G401.6 (cell line): Measurements from ENCODE around the gene OGFOD2.

Source experiments
- FAIRE-seq: peaks from 2 replicates; lab custom pipeline; 2012; peaks lifted over from hg19 to GRCh38; lab: Jason Lieb, UNC

The OGFOD2 gene

DNA sequence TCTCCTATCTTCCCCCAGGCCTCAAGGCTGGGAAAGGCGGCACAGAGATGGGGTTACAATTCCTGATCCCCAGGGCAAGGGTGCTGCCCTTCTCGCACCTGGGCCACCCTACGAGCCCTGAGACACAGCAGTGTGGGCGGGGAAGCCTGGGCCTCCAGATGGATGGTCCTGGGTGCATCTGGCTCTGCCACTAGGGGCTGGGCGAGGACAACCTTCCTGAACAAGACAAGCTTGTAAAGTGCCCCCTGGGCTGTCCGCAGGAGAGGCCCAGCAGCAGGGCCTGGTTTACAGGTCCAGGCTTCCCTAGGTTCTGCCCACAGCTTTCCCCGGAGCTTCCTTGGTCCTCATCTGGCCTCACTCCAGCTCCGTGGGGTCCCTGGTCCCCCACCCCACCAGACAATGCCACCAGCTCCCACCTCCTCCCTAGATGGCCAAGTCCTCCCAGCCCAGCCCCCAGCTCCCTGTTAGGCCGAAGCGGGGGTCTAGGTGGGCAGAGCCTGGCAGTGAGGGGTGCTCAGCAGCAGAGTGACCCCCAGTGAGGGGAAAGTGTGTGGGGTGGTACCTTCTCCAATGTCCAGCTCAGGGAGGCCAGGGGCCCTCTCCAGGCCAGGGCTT is 14.3 kb downstream of the OGFOD2 start:
- no peak for FAIRE-seq

DNA sequence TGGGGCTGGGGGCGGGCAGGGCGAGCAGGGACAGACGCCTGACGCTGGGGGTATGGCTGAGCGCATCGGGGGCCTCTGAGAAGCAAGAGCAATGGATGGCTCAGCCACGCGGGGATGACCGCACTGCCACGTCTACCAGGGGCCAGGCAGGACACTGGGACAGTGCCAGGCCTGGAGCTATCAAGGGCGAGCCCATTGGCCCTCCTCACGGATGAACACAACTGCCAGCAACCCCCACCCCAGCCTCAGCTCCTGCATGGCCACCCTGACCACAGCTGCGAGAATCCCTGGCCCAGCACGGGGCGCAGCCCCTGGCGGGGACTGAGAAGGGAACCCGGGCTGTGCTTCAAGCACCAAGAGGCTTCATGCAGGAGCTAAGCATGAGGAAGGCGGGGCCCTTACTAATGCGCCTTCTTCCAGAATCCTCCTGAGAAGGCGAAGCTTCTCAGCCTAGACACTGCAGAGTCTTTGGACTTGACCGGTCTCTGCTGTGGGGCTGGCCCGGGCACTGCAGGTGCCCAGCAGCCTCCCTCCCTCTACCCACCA is 14.9 kb downstream of the OGFOD2 start:
- no peak for FAIRE-seq

DNA sequence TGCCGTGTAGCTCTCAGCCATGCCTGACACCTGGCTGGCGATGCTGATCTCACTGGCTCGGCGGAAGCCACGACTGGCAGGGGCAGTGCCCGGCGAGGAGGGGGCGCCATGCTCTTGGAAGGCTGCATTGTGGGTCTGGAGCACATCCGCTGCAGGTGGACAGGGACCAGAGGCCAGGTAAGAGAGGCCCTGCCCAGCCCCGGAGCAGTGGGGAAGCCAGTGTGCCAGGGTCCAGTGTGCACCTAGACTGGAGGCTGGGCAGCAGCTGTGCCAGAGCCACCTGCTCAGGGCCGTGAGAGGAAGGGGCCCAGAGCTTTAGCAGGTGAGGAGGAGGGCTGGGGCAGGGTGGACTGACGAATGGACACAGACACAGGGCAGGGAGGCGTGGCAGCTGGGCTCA is 15.5 kb downstream of the OGFOD2 start:
- no peak for FAIRE-seq

DNA sequence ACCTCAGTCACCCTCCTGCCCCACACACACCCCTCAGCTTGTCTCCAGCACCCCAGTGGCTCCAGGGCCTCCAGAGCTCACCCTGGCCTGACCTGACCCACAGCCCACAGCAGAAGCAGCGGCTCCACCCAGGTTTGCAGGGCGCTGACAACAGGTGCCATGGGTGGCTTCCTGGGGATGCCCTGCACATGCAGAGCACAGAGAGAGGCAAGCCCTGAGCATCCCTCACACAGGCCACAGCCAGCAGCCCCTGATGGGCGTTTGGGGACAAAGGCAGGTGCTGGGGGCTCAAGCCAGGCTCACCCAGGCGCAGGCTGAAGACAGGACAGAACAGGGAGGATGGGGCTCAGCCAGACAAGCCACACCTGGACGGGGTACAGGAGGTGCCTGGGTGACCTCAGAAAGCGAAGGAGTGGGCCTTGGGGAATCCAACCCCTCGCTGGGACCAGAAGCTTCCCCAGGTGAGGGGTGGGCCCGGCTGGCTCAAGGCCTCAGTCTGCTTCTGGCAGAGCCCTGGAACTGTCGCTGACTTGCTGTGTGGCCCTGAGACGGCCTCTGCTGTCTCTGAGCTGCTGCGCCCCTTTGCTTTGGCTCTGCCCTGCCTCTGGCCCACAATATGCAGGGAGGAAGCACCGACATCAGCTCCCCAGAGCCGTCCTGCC is 16.0 kb downstream of the OGFOD2 start:
- no peak for FAIRE-seq

DNA sequence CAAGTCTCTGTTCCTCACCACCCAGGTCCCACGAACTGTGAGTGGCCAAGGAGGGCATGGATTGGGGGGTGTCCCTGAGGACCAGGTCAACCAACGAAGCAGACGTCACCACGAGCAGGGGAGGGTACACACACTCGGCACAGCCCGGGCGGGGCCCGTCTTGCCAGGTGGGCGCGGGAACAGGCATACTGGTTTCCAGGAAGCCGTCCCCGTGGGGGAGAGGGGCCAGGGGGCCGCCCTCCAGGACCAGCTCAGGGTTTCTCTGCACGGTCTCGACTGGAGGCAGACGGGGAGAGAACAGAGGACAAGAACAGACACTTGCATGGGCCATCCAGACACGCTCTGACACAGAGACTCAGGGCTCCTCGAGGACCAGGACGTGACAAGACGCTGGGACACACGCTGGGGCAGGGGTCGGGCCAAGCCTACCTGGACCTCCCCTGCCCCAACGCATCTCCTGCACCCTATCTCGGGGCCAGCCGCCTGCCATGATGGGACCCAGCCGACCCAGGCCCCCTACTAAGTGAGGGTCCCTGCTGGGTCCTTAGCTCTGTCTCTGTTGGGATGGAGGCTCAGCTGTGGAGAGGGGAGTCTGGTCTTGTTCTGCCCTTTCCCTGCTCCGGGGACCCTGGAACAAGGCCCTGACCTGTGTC is 16.7 kb downstream of the OGFOD2 start:
- FAIRE-seq, result no peak

DNA sequence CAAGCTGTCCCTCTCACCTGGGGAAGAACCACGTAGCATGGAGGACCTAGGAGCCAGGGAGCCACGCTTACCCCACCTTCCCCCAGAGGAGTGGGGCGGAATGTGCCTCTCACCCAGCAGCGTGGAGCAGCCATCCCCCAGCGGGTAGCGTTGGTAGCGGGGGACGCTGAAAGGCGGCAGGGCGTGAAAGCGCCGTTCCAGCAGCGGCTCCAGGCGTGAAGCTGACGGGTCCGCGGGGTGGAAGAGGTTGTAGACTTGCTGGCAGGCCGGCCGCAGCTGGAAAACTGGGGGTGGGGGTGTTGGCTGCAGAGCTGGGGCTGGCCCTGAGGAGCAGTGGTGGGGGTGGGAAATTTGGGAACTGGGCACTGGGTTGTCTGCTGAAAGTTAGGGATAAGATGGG is 17.3 kb downstream of the OGFOD2 start:
- no peak for FAIRE-seq

DNA sequence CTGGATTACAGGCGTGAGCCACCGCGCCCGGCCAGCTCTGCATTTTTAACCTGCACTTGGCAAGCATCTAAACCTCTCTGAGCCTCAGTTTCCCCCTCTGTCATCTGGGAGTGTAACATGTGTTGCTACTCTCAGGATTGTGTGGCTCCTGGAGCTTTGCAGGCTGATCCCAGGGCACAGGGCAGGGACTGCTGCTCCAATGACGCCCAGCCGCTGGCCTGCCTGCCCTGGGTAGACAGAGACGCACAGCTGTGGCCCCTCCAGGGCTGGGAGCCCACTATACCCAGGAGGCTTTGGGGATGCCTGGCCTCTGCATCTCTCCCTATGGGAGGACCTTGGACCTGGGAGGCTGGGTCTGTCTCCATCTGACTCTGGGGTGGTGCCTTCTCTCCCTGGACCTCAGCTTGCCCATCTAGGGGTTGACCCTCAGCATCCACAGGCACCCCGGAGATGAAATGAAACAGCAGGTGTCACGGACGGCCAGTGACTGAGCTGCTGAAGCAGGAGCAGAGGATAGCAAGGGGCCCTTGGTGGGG is 19.2 kb downstream of the OGFOD2 start:
- FAIRE-seq, result no peak

DNA sequence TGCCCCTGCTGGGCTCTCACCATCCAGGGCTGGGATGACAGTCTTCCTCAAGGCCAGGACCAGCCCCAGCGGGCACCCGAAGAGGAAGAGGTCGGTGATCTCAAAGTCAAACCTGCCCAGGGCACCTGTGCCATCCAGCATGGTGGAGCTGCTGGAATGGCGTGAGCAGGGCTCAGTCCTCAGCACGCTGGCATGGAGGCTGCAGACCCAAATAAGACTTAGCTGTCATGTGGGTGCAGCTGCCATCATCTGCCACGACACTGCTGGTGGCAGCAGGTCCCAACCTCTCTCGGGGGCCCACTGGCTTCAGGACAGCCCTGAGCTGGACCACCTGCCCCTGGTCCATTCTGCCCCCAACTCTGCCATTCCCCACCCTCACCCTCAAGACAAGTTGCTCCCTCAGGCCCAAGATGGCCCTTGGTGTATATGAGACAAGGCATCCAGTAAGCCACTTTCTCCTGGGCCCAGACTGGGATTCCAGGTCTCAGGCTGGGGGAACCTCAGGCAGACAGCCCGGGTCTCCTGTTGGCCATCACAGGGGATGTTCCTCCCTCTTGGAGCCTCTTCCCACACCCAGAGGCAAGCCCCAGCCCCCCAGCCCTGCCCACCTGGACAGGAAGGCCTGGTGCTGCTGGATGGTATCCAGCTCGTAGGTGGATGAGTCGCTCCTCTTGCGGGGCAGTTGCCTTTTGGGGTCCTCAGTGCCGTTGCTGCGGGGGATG is 19.9 kb downstream of the OGFOD2 start:
- no peak for FAIRE-seq

DNA sequence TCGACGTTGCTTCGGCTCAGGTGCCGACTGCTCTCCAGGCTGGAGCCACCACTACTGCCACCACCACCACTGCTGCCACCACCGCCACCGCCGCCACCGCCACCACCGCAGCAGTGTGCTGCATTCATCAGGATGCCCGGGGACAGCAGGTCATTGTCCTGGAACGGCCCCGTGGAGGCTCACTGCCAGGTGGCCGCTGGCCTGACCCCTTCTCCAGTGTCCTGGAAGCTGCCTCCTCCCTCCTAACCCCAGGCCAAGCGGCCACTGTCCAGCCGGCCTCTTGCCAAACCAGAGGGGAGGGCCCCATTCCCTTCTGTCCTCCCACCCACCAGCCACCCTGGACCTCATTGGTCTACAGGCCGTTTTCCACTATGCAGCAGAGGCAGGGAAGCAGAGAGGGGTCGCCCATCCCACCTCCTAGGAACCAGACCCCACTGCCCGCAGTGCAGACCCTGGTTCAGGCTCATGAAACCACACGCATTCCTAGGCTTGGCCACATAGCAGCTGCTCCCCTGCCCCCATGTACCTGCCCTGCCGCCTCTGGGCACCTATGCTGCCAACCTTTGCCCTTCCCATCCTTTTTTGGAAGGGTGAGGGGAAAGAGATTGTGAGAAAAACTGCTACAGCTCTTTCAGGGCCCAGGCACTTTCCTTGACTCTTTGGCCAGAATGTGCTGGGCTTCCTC is 20.6 kb downstream of the OGFOD2 start:
- no peak for FAIRE-seq

DNA sequence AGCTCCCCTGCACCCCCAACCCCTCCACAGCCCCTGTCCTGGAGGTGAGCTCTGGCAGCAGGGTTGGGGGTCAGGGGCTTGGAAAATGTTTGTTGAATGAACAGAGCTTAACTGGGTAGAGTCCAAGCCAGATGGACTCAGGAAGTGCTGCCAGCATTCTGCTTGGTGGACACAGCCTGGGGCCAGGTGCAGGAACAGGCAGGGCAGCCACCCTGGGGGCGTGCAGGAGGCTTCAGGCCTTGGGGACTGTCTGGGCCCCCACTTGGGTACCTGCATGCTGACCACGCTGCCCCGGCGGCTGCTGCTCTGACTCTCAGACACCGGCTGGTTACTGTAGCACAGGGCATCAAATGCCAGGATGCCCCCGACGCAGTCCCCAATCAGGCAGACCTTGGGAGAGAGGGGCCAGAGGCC is 21.2 kb downstream of the OGFOD2 start:
- no peak for FAIRE-seq

DNA sequence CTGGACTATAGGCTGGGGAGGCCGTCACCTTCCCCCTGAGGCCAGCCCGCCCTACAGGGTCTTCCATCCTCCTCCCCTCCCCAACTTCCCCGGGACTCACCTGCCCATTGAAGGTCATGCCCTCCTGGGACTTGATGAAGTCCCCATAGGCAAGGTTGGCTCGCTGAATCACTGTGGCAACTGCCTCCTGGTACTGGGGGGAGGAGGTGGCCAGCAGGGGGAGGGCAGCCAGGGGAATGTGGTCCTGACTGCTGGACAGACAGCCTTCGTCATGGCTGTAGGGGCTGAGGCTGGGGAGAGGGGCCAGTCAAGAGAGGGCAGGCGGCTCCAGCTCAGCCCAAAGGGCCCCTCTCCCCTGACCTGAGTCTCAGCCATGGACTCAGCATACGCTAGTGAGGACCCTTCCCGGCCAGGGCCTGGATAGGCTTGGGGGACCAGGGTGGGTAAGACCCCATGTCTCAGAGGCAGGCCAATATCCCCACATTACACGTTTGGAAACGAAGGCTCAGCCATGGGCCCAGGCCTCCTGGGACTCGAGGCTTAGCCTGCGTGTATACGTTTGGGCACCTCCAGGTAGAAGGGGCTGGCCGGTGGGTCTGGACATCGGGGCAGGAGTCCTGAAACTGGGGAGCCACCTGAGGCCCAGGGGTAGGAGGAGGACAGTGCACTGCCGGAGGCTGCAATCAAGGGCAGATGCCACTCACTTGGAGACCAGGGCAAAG is 21.7 kb downstream of the OGFOD2 start:
- FAIRE-seq, result no peak

DNA sequence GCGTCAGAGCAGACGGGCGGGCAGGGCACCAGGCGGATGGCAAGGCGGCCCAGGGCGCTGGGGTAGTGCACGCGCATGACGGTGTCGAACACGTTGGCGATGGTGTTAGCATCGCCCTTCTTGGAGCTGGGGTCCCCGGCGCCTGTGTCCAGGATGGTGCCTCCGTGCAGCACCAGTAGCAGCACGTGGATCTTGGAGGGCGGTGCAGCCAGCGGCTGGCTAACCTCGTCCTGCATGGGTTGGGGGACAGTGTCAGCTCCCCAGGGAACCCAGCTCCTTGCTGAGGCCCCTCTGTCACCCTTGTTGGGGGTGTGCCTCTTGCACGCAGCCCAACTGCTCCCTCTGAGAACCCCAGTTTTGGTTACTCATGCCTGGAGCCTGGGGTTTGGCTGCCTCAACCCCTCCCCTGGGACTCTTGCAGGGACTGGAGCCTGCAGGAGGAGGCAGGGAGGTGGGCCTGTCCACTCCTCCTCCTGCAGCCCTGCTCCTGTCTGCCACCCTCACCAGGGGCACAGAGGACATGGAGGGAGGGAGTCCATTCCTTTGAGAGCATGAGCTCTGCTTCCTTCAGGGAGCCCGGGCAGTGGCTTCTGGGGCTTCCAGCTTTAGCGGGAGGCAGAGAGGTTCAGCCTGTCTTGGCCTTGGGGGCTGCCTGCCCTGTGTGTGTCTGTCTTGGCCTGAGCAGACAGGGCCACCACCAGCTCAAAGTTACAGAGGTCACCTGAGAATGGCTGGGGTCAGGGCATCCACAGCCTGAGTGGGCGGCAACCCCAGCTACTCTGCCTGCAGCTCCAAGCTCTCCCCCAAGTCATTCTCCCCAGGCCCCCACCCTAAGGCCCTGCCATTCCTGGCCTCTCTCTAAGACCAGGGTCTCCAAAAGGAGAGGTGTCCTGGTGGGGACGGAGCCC is 22.6 kb downstream of the OGFOD2 start:
- no peak for FAIRE-seq

DNA sequence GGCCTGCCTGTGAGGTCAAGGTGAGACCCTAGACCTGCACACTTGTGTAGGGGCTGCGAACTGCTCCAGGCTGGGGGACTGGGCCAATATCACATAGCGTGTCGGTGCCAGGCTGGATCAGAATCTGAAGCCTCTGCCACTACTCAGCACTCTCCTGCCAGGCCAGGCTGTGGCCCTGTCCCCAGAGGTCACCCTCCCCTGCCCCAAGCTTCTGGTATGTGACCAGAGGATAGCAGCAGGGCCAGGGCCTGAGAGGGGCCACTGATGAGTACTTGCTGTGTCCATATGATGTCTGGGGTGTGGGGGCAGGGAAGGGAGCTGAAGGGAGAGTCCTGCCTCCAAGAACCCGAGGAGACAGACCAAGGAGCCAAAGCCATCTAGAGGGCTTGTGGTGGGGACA is 23.3 kb downstream of the OGFOD2 start:
- no peak for FAIRE-seq

DNA sequence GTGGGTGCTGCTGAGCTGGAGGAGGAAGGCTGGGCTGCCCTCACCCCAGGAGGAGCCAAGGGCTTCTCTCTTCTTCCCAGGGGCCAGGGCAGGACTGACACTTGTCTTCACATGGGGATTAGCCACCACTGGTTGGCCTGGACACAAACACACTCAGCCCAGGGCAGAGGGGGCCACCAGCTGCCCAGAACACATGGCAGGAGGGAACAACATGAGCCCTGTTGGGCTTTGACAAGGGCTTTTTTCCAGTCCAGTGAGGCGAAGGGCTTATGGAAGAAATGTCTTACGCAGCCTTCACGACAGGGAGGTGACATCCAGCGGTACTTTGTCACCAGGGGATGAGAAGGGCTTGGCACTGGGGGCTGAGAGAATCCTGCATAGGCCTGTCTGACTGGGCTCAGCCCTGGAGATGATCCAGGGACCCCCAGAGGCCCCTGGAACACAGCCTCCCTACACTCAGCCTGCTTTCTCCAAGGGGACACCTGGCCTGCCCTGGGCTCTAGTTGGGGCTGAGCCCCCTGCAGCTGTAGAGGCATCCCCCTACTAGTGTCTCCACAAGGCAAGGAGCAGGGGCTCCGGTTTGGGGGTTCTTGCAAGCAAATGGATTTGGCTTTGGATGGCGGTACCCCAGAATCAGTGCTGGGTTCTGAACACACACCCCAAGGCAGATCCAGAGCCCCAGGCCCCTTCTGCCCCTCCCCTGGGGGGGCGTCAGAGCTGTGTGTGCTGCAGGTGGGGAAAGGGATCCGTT is 24.3 kb downstream of the OGFOD2 start:
- no peak for FAIRE-seq

DNA sequence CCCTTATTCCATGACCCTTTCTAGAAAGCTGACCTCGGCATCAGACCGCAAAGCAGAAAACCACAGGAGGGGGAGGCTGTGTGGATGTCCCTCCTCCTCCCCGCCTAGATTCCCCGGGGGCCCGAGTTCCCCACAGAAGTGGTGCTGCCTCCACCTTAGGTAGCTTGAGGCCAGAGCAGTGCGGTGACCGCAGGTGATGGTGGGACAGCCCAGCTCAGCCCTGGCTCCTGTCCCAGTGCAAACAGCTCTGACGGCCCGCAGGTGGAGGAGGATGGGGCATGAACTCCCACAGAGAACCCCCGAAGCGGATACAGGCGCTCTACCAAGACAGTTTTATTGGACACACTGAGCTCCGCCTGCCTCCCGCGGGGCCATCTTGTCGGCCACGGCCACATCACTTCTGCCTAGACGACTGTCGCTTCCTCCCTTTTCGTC is 25.0 kb downstream of the OGFOD2 start:
- FAIRE-seq, result no peak

DNA sequence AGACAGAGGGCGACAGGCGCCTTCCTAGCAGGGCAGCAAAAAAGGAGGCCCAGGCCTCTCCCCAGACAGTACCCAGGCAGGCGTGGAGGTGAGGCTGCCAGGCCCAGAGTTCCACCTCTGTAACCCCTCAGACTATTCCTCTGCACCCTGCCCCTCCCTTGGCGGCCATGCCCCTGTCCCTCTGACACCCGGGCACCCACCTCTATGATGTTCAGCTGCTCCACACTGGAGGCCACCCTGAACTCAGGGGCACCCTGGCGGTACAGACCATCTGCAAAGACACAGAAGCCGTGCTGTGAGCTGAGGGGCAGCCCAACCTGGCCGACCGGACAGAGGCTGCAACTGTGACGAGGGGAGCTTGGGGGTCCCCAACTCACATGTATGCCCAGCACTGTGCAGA is 25.5 kb downstream of the OGFOD2 start:
- FAIRE-seq, result no peak

DNA sequence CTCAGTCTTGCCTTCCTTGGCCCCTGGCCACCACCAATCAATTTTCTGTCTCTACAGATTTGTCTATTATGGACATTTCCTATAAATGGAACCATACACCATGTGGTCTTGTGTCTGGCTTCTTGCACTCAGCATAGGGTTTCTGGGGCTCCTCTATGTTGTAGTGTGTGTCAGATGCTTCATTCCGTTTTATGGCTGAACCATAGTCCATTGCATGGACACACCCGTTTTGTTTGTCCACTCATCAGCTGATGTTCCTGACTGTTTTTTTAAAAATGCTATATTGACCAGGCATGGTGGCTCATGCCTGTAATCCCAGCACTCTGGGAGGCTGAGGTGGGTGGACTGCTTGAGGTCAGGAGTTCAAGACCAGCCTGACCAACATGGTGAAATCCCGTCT is 26.4 kb downstream of the OGFOD2 start:
- FAIRE-seq, result no peak

DNA sequence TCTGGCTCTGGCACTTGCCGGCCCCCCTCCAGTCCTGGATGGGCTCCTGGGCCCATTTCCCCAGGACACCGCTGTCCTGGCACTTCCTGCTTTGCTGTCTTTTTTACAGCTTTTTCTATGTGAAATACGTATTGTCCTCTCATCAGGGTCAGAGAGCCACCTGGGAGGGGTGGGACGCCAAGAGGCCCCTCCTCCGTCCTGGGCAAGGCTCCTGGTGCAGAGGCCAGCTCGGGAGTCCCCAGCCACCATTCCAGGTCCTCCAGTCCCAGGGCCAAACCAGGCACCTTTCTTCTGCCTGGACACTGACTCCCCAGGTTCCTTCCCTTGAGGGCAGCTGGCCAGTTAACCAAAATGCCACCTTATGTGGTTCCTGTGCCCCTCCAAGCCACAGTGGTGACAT is 28.2 kb downstream of the OGFOD2 start:
- no peak for FAIRE-seq

DNA sequence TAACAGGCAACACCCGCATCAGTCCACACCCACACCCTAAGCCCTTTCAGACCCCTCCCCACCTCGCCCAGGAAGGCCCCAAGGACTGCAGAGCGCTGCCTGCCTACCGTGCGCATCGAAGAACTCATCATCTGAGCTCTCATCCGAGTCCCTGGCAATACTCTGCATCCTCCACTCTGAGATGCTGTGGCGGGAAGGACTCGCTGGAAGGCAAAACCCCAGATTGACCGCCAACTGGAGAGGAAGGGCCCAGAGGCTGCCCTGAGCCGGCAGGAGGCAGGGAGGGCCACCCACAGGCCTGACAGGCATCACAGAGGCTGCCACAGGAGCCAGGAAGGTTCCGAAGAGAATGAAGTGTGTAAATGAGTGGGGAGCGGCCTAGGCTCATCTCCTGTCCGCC is 29.2 kb downstream of the OGFOD2 start:
- no peak for FAIRE-seq
